ENCODE data around the gene PDP2. TPM values are rescaled to one million over a fixed set of nuclear protein-coding genes. Genes with fewer than 3 reads are reported as not detected.
"Not testable (repeated sequence)": the region's sequence is repeated elsewhere in the genome, so short reads cannot be mapped to it uniquely, and the experiment has no call there.

Gene PDP2
- total RNA-seq, 1 donor from 2014 or later, result 2.4 TPM

- no peak for DNase-seq (ENCODE audit: low read depth)
- H3K4me3 ChIP-seq (ENCODE audit: low read depth, low read length), result no peak overlapping the region
- no peak for TF ChIP-seq CTCF (conservative IDR thresholded peaks at IDR 0.05; ENCODE audit: low read depth, low read length)
Measured at GRCh38 chr16:66859397-66860068, 20.8 kb upstream of the PDP2 start.

GRCh38 chr16:66862023-66862520, 18.2 kb upstream of the PDP2 start:
- TF ChIP-seq CTCF (conservative IDR thresholded peaks at IDR 0.05; ENCODE audit: low read depth, low read length), result no peak
- no peak overlapping the region for H3K4me3 ChIP-seq (ENCODE audit: low read depth, low read length)
- DNase-seq (ENCODE audit: low read depth), result no peak

GRCh38 chr16:66863707-66864106, 16.6 kb upstream of the PDP2 start:
- no peak for DNase-seq (ENCODE audit: low read depth)
- H3K4me3 ChIP-seq (ENCODE audit: low read depth, low read length), result no peak overlapping the region
- no peak for TF ChIP-seq CTCF (conservative IDR thresholded peaks at IDR 0.05; ENCODE audit: low read depth, low read length)

GRCh38 chr16:66869424-66869823, 10.9 kb upstream of the PDP2 start:
- DNase-seq (ENCODE audit: low read depth), result no peak
- no peak for TF ChIP-seq CTCF (conservative IDR thresholded peaks at IDR 0.05; ENCODE audit: low read depth, low read length)
- no peak overlapping the region for H3K4me3 ChIP-seq (ENCODE audit: low read depth, low read length)

GRCh38 chr16:66871363-66871762, 9.0 kb upstream of the PDP2 start:
- not testable (repeated sequence) for H3K4me3 ChIP-seq (ENCODE audit: low read depth, low read length); DNase-seq (ENCODE audit: low read depth)

GRCh38 chr16:66871840-66872239, 8.5 kb upstream of the PDP2 start:
- TF ChIP-seq CTCF (conservative IDR thresholded peaks at IDR 0.05; ENCODE audit: low read depth, low read length), result no peak
- no peak for DNase-seq (ENCODE audit: low read depth)
- no peak overlapping the region for H3K4me3 ChIP-seq (ENCODE audit: low read depth, low read length)

GRCh38 chr16:66872559-66872942, 7.8 kb upstream of the PDP2 start:
- TF ChIP-seq CTCF (conservative IDR thresholded peaks at IDR 0.05; ENCODE audit: low read depth, low read length), result no peak
- peak overlapping the region; percentile 49 for H3K4me3 ChIP-seq (ENCODE audit: low read depth, low read length)
- no peak for DNase-seq (ENCODE audit: low read depth)
